GM18502 (cell line): ENCODE measurements around the gene PARP15.
"Not testable (repeated sequence)": the region's sequence is repeated elsewhere in the genome, so short reads cannot be mapped to it uniquely, and the experiment has no call there.

ENCODE experiments used
- ATAC-seq: cut with Tn5 transposase; IDR thresholded peaks from one replicate; pipeline ENCODE4 v1.9.1; 2021; ENCODE audit warnings: mild to moderate bottlenecking; ENCODE audit not compliant: unreplicated experiment, poor library complexity

The PARP15 gene

DNA sequence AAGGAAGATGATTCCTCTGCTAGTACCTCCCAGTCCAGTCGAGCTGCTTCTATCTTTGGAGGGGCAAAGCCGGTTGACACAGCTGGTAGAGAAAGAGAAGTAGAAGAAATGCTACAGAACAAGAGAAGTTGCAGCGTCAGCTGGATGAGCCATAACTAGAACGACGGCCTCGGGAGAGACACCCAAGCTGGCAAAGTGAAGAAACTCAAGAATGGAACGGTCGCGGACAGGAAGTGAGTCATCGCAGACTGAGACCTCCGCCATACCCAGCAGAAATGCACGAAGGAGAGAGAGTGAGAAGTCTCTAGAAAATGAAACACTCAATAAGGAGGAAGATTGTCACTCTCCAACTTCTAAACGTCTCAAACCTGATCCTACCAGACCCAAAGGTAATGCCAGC, 84.2 kb downstream of the PARP15 start:
- no peak for ATAC-seq

GRCh38 chr3:122662505-122662904, 85.1 kb downstream of the PARP15 start:
- ATAC-seq: no peak

GRCh38 chr3:122665226-122665786, 87.9 kb downstream of the PARP15 start:
- no peak for ATAC-seq

GRCh38 chr3:122665881-122666280, 88.4 kb downstream of the PARP15 start:
- no peak for ATAC-seq

- ATAC-seq: peak; percentile 79
Observed at GRCh38 chr3:122668930-122669730, 91.7 kb downstream of the PARP15 start.

DNA sequence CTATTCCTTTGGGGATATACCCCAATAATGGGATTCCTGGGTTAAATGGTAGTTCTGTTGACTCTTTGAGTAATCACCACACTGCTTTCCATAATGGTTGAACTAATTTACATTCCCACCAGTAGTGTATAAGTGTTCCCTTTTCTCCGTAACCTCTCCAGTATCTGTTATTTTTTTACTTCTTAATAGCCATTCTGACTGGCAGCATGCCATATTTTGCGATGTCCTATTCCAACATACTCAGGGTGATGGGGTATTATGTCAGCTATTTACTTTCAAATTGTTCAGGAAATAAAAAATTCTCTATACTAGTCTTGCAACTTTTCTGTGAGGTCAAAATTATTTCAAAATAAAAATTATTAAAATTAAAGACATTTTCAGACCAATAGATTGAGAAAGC, 94.1 kb downstream of the PARP15 start:
- no peak for ATAC-seq

GRCh38 chr3:122674339-122674738, 96.9 kb downstream of the PARP15 start:
- no peak for ATAC-seq

GRCh38 chr3:122676759-122677158, 99.3 kb downstream of the PARP15 start:
- no peak for ATAC-seq

DNA sequence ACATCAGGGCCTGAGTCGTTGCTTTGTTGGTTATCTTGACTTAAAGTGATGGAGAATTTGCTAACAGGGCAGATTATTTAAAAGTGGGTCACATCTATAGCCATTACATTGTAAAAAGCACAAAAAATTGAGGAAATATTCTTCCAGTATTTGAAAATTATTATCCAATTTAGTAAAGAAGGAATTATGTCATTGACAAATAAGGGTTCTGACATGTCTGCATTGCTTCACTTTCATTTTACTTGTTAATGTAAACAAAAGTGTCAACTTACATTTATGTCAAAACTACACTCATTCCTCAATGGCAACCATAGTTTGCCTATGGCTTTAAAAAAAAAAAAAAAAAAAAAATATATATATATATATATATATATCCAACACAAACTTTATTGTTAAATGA, 99.8 kb downstream of the PARP15 start:
- ATAC-seq: no peak

DNA sequence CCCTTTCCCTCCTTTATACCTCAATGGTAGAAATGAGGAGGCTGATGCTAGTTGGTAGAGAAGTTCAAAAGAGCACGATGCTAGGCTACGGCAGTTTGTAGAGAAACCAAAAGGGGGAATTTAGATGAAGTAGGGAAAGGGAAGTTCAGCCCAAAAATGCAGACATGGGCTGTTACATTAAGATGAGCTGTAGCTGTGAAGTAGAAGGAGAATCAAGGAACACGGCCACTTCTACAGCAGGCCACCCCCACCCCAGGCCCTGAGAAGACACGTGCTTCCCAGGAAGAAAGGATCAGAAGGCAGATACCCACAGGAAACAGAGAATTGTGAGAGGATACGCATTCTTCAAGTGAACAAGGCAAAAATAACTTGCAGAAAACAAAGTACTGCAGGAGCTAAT, 101.1 kb downstream of the PARP15 start:
- ATAC-seq: no peak

GRCh38 chr3:122679085-122679881, 101.8 kb downstream of the PARP15 start:
- peak; percentile 43 for ATAC-seq

- ATAC-seq: no peak
Observed at GRCh38 chr3:122679882-122680474, 102.5 kb downstream of the PARP15 start.

GRCh38 chr3:122680475-122681283, 103.2 kb downstream of the PARP15 start, which contains the start of gene PARP14:
Gene PARP14 (plus strand): TSS chr3:122680839. CDS start chr3:122680884, 45 bp downstream.
- peak; percentile 53 for ATAC-seq

DNA sequence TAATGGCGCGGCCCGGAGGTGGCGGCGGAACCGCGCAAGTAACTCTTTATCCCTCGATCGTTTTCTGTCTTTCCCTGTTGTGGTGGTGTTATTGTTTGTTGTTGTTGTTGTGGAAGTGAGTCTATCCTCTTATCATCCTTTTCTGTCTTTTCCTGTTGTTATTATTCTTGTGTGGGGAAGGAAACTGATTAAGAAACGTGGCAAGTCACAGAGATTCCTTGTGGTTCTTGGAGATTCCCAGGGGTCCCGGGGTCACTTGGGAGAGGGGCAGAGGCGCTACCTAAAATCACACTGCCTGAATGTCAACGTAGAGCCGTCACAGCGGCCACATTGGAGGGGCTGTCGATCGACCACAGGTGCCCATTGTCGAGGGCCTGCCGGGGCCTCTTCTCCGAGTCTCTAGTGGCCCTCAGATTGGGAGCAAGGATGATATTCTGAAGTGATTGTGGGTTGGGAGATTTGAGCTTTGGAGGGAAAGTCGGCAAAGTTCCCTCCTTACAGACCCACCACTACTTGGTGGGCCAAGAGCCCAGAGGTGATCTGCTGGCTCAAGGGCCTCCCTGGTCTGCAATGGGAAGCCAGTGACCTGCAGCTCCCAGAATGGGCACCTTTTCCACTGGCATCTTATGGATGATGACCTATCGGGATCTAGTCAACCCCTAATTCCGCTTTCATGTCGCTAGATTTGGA, 104.0 kb downstream of the PARP15 start:
- no peak for ATAC-seq

DNA sequence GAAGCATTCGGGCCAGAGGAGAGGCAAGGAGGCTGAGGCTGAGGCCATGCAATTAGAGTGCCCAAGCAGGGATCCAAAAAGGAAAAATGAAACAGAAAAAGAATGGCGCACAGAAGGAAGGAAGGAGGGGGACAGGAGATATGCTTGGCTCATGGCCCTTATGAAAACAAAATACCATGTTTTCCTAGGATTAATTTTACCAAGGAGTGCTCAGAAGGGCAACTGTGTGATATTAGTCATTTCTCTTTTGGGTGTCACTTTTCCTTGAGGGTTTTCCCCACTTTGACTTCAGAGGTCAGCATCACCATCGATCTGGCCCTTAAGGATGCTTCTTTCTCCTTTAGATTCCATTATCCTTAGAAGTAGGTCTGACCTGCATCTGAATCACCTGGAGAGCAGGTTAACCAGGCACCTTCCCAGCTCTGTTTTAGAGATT, 104.5 kb downstream of the PARP15 start:
- ATAC-seq: no peak

DNA sequence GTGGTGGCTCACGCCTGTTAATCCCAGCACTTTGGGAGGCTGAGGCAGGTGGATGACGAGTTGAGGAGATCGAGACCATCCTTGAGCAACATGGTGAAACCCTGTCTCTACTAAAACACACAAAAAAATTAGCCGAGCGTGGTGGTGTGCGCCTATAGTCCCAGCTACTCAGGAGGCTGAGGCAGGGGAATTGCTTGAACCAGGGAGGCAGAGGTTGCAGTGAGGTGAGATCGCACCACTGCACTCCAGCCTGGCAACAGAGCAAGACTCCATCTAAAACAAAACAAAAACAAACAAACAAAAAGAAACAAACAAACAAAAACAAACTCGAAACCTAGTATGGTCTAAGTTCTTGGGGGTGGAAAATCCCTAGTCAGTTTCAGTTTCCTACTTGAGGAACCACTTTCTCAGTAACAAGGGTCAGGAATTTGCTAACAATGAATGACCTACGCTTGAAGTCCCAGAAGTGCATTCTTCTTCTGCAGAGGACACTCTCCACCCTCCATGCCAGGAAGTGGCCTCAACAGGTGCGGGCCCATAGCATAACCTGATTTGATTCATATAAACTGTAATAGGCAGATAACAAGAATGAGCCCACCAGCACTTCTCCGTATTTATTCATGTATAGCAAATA, 105.4 kb downstream of the PARP15 start:
- not testable (repeated sequence) for ATAC-seq

GRCh38 chr3:122687298-122687697, 109.8 kb downstream of the PARP15 start:
- ATAC-seq: no peak
